GM23248 (cell line): ENCODE measurements around the gene SNRPD1.
"Not testable (repeated sequence)": the region's sequence is repeated elsewhere in the genome, so short reads cannot be mapped to it uniquely, and the experiment has no call there.

Experiments
- EZH2 ChIP-seq: fragments of 200-600 bp; sonication (generic); IDR thresholded peaks from 2 replicates; pipeline ENCODE4 v1.6.1; 2018; ENCODE audit warnings: antibody characterized with exemption, mild to moderate bottlenecking; ENCODE audit not compliant: insufficient read depth, poor library complexity, severe bottlenecking
- EZH2phosphoT487 ChIP-seq: fragments of 200-600 bp; sonication (generic); IDR thresholded peaks from 2 replicates; pipeline ENCODE4 v1.6.1; 2018; ENCODE audit warnings: antibody characterized with exemption, moderate library complexity, mild to moderate bottlenecking, low read depth; ENCODE audit not compliant: insufficient read depth

- TF ChIP-seq EZH2phosphoT487, EZH2: not testable (repeated sequence)
These were observed 551 bp upstream of the SNRPD1 start for GRCh38 chr18:21611401-21612124.
